GM18526 (cell line): ENCODE data around the gene CARD11.

Experiments
- POLR2A ChIP-seq: IDR thresholded peaks from 3 replicates; pipeline ENCODE4 v1.6.1; 2011; ENCODE audit not compliant: insufficient read length; ENCODE audit errors: extremely low read depth

CARD11 gene

DNA sequence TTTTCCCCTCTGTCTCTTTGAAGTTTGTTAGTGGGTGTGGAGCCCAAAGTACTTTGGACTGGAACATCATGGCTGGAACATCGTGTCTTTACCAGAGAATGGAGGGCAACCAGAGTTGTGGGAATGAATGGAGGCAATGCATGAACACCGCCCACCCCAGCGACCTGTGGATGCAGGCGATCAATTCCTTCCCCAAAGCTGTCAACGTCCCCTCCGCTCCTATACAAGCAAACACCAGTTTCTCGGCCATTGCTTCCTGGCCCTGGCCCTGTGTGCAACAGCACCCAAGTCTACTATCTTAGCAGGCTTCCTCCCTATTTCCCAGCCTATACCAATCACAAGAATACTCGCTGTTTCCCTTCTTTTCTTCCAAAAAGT, 62.6 kb downstream of the CARD11 start:
- no peak for TF ChIP-seq POLR2A

DNA sequence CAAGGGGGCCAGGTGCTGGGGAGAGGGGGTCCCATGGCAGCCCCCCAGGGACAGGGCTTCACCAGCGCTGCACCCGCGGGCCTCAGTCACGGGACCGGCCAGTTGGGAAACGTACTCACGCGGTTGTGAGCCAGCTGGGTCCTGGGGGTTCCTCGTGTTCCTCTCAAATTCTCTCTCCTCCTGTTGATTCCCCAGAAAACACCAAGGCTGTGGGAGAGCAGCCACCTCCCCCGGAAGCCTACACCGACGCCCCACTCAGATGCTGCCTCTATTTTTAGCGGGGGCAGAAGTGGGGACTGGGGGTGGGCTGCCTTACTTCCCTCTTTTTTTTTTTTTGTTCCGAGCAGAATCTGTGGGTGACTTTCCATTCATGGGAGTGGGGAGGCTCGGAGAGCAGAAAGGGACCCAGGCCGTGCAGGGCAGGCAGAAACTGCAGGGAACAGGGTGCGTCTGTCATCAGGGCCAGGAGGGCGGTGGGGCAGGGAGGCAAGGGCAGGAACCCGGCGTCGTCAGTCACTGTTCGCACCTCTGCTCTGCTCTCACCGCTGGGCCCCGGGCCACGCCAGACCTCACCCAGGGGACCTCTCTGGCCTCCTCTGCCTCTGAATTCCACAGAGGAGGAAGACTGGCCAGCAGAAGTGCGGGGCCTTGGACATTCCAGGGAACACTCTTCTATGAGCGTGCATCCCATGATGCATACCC, 63.1 kb downstream of the CARD11 start:
- TF ChIP-seq POLR2A: no peak

DNA sequence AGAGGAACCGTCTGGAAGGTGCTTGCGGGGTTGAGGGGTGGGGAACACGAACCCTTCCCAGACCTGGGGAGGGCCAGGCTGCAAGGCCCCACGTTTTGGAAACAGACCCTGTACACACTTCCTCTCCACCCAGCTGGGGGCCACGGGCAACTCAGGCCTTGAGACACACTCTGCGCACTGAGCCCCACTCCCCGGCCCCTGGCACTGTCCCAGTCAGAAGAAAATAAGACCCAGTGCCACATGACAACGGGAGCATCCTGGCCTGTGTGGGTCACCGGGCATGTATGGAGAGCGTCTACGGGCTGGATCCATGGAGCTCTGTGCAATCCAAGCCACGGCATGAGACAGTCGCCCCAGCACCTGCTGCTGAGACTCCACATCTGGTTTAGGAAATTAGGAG, 63.7 kb downstream of the CARD11 start:
- no peak for TF ChIP-seq POLR2A

DNA sequence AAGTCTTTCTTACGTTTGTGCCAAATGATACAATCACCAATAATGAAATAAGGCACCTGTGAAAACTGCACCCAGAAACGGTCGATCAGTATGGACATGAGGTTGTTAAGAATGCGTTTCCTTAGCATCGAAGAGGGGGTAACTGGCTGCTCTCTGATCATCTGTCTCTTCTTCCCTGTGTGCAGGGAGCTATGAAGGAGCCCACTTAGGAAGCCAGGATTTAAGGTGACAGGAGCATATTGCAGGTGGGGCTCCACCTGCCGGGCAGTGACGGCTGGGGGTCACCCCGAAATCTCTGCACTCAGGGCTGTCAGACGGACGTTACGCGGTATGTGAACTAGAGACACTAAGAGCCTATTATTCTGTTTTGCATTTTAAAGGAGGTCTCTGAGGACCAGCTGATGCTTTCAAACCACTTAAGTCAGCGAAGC, 64.5 kb downstream of the CARD11 start:
- TF ChIP-seq POLR2A: peak; percentile 15

DNA sequence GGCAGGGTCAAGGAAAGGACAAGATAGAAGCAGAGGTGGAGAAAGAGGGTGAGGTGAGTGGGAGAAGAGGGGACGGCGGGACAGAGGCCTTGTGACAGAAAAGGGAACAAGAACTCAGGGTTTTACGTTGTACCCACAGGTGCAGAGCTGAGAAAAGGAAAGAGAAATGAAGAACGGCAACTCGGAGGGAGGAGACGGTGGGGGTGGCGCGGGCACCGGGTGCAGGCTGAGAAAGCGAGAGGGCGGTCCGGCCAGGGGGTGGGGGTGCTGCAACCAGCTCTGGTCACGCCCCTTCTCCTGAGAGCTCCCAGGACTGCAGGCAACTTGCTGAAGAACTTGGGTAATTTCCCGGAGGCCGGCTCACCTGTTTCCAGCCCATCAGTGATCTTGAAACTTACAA, 65.3 kb downstream of the CARD11 start:
- no peak for TF ChIP-seq POLR2A

DNA sequence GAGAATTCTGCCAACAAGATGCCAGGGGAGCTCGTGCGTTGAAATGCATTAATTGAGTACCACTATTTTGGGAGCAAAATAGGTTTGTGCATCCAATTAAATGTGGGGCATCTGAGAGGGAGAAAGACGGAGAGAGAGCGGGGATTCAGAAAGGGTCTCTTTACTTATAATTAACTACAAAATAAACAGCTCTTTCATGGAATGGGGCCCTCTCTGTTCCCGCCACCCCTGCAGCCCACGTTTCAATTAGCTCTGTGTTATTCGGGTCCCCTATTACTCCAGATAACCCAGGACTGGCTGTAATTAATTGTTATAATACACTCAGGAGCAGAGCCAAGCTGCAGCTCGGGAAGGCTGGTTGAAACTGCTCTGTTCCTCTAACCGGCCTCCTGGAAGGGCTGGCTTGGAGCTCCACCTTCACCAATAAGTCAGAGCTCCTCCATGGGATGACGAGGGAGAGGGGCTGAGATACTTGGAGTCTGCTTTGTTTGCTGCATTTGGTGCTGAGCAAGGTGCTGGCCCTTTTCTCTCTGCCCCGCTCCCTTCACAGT, 67.8 kb downstream of the CARD11 start:
- no peak for TF ChIP-seq POLR2A

DNA sequence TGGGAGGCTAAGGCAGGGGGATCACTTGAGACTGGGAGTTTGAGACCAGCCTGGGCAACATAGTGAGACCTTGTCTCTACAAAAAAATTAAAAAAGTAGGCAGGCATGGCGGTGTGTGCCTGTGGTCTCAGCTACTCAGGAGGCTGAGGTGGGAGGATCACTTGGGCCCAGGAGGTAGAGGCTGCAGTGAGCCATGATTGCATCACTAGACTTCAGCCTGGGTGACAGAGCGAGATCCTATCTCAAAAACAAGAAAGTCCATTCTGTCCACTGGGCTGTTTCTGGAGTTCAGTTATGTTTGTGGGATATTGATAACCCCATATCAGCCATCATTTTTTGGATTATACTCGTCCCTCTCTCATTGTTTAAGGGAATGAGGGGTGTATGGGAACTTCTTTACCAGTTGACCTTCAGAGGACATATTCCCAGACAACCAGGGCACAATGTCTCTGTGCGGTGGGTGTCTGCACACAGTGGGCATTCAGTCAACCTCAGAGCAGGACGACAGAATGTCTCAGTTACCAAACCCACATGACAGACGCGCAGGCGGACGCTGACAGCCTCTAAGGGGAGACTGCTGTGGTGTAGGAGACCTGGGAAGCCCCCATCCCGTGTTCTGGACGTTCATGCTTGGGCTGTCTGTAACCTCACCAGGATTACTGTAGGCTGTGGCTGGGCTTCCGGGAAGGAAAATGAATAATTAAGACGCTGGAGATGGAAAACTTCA, 69.4 kb downstream of the CARD11 start:
- no peak for TF ChIP-seq POLR2A

DNA sequence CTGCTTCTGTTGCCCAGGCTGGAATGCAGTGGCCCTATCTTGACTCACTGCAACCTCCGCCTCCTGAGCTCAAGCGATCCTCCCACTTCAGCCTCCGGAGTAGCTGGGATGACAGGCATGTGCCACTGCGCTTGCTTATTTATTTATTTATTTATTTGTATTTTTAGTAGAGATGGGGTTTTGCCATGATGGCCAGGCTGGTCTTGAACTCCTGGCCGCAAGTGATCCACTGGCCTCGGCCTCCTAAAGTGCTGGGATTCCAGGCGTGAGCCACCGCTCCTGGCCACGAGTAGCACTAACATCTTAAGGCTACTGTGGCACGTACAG, 70.9 kb downstream of the CARD11 start:
- TF ChIP-seq POLR2A: no peak

DNA sequence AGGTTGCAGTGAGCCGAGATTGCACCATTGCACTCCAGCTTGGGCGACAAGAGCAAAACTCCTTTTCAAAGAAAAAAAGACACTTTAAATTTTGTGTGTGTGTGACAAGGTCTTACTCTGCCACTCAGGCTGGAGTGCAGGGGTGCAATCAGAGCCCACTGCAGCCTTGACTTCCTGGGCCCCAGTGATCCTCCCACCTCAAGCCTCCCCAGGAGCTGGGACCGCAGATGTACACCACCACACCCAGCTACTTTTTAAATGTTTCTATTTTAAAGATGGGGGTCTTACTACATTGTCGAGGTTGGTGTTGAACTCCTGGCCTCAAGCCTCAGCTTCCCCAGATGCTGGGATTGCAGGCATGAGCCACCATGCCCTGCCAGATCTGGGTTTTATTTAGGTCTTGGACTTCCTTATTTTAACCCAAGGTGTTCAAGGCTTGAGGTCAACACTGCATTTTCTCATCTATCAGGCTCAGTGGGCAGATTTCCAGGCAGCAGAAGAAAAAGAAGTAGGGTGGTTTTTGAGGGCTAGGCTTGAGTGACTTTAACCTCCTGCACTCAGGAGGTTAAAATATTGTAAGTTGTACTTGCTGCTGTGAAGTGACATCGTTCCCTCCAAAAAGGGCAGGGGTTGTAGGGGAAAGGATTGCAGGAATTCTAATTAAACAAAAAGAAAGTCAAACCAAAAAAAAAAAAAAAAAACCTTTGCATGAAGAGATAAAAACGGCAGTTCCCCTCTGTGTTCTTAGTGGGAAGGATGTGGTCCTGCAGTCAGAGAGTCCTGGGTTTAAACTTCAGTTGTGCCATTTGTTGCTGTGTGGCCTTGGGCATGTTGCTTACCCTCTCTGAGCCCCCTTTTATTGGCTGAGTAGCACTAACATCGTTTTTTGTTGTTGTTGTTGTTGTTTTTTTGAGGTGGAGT, 71.5 kb downstream of the CARD11 start:
- TF ChIP-seq POLR2A: no peak

DNA sequence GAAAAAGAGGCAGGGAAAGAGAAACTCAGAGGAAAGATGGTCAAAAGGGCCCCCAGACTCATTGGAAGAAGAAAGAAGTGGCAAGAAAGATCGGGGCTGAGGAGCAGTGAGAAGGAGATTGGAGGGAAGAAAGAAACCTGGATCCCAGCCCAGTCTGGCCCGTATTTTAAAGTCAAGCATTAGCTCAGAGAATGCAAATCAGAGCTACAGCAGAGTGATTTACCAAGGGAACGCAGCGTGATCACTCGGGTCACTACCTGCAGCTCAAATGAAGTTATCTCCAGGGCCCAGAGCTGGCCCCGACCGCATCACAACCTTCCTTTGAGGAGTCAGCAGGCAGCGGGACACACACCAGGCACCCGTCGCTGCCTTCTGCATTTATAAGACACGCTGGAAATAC, 72.8 kb downstream of the CARD11 start:
- no peak for TF ChIP-seq POLR2A

DNA sequence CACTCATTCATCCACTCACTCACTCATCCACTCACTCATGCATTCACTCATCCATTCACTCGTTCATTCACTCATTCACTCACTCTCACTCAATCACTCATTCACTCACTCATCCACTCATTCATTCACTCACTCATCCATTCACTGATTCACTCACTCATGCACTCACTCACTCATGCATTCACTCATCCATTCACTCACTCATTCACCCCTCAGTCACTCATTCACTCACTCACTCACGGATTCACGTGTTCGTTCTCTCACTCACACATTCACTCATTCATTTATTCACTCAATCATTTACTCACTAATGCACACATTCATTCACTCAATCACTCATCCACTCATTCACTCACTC, 73.4 kb downstream of the CARD11 start:
- TF ChIP-seq POLR2A: no peak

DNA sequence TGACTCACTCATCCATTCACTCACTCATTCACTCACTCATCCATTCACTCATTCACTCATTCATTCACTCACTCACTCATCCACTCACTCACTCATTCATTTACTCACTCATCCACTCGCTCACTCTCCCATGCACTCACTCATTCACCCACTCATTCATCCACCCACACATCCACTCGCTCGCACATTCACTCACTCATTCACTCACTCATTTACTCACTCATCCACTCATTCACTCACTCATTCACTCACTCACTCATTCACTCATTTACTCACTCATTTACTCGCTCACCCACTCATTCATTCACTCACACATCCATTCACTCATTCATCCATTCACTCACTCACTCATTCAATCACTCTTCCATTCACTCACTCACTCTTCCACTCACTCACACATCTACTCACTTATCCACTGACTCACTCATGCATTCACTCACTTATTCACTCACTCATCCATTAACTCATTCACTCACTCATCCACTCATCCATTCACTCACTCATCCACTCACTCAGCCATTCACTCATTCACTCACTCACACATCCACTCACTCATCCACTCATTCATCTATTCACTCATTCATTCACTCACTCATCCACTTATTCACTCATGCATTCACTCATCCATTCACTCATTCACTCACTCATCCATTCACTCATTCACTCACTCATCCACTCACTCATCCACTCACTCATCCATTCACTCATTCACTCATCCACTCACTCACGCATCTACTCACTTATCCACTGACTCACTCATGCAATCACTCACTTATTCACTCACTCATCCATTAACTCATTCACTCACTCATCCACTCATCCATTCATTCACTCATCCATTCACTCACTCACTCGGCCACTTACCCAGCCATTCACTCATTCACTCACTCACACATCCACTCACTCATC, 74.0 kb downstream of the CARD11 start:
- no peak for TF ChIP-seq POLR2A

DNA sequence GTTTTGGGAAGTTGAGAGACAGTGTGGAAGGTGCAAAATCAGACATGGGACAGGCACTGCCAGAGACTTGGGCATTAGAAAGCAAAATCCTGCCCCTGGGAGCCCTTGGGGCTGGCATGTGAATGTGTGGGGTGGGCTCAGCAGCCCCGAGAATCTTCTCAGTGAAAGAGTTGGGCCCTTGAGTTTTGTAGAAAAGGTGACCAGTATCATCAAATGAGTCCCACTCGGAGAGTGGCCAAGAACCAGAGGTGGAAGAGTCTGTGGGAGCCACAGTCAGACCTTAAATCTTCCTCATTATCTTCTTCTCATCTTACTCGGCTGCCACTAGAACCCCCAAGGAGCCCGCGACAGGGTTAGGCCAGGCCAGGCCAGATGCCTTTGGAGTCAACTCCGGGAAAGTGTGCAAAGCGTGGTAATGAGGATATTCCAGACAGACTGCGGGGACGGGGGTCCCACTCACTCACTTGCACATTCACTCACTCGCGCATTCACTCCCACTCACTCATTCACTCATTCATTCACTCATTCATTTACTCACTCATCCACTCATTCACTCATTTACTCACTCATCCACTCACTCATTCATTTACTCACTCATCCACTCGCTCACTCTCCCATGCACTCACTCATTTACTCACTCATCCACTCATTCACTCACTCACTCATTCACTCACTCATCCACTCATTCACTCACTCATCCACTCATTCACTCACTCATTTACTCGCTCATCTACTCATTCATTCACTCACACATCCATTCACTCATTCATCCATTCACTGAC, 74.9 kb downstream of the CARD11 start:
- no peak for TF ChIP-seq POLR2A

DNA sequence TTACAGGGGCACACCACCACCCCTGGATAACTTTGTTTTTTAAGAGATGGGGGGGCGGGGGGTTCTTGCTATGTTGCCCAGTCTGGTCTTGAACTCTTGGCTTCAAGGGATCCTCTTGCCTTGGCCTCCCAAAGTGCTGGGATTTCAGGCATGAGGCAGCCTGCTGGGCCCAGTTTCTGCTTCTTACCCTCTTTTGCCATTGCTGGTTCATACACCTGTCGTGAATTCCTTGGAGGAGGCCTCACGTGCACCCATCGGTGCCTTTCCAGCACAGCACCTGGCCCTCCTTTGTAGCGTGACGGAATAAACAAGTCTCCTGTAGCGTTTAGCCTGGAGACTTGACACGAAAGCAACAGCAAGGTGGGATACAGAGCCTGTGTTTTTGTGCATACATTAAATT, 75.5 kb downstream of the CARD11 start:
- TF ChIP-seq POLR2A: no peak
